SK-N-MC (cell line): Measurements from ENCODE around the gene MAN1C1.

ENCODE experiments used
- DNase-seq: peaks from one replicate; pipeline ENCODE4 v3.0.0-alpha.2; 2011; ENCODE audit warnings: low read depth, low spot score
- H3K27ac ChIP-seq: fragments of 200-600 bp; sonication (generic); 2 replicates; pipeline ENCODE4 v1.5.1; 2016; ENCODE audit warnings: mixed run types
- H3K36me3 ChIP-seq: fragments of 200-600 bp; sonication (generic); 2 replicates; pipeline ENCODE4 v1.6.1; 2017; ENCODE audit warnings: antibody characterized with exemption, low read length, mixed read lengths; ENCODE audit not compliant: insufficient read depth
- H3K4me3 ChIP-seq: fragments of 200-600 bp; sonication (generic); 2 replicates; pipeline ENCODE4 v1.5.1; 2016
- H3K9ac ChIP-seq: fragments of 200-600 bp; sonication (generic); 2 replicates; pipeline ENCODE4 v1.8.0; 2017; ENCODE audit warnings: mixed run types, mixed read lengths; ENCODE audit not compliant: insufficient read length
- H3K9me3 ChIP-seq: fragments of 200-600 bp; sonication (generic); 2 replicates; pipeline ENCODE4 v1.6.1; 2017; ENCODE audit warnings: low read depth, mild to moderate bottlenecking, antibody characterized with exemption, low read length, moderate library complexity, mixed read lengths
- EZH2 ChIP-seq: fragments of 200-600 bp; sonication (generic); IDR thresholded peaks from one replicate; pipeline ENCODE4 v1.6.1; 2017; ENCODE audit warnings: antibody characterized with exemption
- FOXP2 ChIP-seq: optimal IDR thresholded peaks from 2 replicates; pipeline ENCODE3; 2011; ENCODE audit warnings: mild to moderate bottlenecking, moderate library complexity; ENCODE audit not compliant: insufficient read depth; ENCODE audit errors: extremely low read length, control extremely low read depth
- POLR2AphosphoS5 ChIP-seq: IDR thresholded peaks from 2 replicates; pipeline ENCODE4 v1.6.1; 2012; ENCODE audit warnings: mild to moderate bottlenecking, low read depth, low read length, borderline replicate concordance

MAN1C1 gene

DNA sequence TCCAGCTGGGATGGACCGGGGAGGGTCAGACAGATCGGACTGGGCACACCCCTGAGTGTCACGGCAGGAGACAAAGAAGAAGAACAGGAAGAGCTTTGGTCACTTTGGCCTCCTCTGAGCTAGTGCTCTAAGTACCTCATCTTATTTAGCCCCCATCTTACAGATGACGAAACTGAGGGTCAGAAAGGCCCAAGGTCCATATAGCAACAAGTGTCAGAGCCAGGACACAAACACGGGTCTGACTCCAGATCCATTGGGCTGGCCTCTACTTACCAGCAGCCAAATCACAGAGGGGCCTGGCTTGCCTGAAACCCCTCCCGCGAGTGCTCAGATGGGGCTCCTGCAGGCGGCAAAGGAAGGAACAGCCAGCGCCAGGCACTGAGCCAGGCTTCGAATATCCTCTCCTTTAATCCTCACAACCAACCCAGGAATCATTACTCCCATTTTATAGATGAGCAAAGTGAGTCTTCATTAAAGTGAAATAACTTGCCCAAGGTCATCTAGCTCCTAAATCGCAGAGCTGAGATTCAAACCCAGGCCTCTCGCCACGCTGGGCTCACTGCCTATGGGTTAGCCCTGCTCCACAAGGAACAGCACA lies 157.7 kb downstream of the MAN1C1 start:
- no peak overlapping the region for H3K9ac ChIP-seq
- H3K4me3 ChIP-seq = no peak overlapping the region
- no peak overlapping the region for H3K27ac ChIP-seq
- H3K36me3 ChIP-seq = no peaks in the 10 kb centered on the region
- DNase-seq = no peak
- TF ChIP-seq EZH2 (no peak), POLR2AphosphoS5 (no peak), FOXP2 (no peak)
- H3K9me3 ChIP-seq = no peaks in the 10 kb centered on the region

DNA sequence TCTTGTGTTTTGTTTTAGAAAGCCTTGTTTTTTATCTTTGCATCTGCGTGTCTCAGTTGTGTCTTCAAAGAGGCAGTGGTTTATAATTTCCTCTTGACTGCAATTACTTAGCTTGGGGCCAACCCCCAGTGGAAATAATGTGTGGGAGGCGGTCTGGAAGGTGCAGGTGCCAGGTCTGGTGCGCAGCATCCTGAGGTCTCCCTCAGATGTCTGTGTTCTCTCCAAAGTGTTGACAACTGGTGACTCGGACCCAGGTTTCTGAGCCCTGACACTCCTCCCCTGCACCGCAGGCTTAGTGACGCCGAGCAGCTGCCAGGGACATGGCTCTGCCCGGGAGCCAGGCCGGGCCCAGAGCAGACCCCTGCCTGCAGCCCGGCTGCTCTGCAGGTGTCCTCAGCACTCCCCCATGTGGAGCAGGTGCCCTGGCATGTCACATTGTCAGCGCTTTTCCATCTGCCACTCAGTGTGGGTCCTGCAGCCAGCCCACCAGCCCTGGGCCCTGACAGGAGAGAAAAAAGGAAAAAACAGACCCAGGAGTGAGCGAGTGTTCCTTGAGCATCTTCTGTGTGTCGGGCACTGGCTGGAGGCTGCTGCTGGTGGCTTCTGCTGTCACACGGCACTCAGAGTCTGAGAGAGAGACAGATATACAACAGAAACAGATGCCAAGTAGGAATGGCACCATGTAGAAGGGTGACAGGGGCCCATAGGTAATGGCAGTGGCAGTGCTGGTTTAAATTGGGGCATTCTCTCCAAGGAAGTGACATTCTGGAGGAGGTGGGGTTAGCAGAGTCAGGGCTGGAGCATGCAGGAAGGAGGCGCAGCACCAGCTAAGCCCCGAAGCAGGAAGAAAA lies 158.6 kb downstream of the MAN1C1 start:
- TF ChIP-seq FOXP2 = no peak
- no peak for TF ChIP-seq EZH2
- no peak for TF ChIP-seq POLR2AphosphoS5
- H3K9me3 ChIP-seq = no peaks in the 10 kb centered on the region
- DNase-seq = no peak
- no peaks in the 10 kb centered on the region for H3K36me3 ChIP-seq
- no peak overlapping the region for H3K27ac ChIP-seq
- H3K4me3 ChIP-seq = no peak overlapping the region
- no peak overlapping the region for H3K9ac ChIP-seq

DNA sequence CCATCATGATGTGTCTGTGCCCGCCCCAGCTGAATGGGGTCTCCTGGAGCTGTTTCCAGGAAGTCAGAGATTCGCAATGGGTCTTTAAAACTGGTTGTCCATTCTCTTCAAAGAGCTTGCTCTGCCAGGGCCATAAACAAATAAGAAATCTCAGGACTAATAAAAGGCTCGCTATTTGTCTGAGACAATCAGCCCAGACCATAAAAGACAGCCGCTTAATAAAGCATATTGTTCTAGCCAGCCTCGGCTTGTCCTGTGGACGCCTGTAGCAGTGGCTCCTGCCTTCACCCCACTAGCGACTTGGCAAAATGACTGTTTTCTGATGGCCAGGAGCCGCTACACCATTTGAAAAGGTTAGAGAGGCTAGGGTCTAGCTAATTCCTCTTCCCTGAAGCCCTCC lies 162.8 kb downstream of the MAN1C1 start:
- TF ChIP-seq POLR2AphosphoS5 (no peak), EZH2 (no peak), FOXP2 (no peak)
- Histone ChIP-seq H3K27ac (no peak overlapping the region), H3K36me3 (no peaks in the 10 kb centered on the region), H3K4me3 (no peak overlapping the region), H3K9ac (no peak overlapping the region), H3K9me3 (no peaks in the 10 kb centered on the region)
- DNase-seq = no peak

DNA sequence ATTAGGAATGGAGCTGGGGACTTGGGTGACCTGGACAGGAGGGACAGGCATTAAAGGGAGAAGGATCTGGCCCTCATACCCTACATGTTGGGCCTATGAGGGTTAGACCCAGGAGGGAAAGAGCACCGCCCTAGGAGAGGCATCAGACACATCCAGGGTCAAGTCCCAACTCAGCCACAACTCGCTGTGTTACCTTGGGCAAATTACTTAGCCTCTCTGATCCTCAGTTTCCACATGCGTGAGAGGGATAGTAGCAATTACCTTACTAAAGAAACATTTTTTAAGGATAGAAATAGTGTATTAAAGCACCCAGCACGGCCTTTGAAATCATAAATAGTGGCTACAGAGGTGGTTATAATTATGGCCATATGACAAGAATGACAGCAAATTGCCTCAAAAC lies 163.3 kb downstream of the MAN1C1 start:
- H3K4me3 ChIP-seq = no peak overlapping the region
- no peak for DNase-seq
- TF ChIP-seq EZH2 (no peak), POLR2AphosphoS5 (no peak), FOXP2 (no peak)
- H3K9ac ChIP-seq = no peak overlapping the region
- H3K9me3 ChIP-seq = no peaks in the 10 kb centered on the region
- H3K36me3 ChIP-seq = no peaks in the 10 kb centered on the region
- no peak overlapping the region for H3K27ac ChIP-seq

DNA sequence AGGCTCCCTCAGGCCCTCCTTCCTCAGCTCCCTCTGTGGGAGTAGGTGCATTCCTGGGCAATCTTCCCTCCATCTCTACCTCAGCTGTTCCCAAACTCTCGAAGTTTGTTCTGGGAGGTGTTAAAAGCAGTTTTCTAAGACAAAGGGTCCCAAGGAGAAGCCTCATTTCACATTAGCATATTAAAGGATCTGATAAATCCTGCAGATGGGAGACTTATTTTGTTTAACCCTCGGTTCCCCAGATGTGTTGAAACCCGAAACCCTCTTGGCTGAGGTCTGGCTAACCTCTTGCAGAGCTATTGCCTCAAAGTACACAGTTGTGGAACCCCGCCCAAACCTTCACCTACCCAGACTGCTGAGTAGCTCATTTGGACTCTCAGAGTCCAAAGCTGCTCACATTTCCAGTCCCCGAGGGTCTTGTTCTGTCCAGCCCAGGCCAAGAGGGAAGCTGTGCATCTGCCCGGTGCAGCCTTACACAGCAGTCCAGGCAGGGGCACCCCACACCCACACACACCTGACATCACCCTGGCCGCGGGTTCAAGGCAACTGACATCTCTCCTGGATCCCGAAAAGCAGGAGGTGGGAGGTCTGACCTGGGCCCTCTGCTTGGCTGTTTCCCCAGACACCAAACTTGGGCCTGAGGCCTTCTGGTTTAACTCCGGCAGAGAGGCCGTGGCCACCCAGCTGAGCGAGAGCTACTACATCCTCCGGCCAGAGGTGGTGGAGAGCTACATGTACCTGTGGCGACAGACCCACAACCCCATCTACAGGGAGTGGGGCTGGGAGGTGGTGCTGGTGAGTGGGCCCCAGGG lies 163.9 kb downstream of the MAN1C1 start:
- no peak for DNase-seq
- no peak overlapping the region for H3K9ac ChIP-seq

GRCh38 chr1:25781130-25781433 lies 164.5 kb downstream of the MAN1C1 start:
- H3K9me3 ChIP-seq = no peaks in the 10 kb centered on the region
- TF ChIP-seq FOXP2 = no peak
- TF ChIP-seq EZH2 = no peak
- TF ChIP-seq POLR2AphosphoS5 = no peak
- no peak overlapping the region for H3K9ac ChIP-seq
- no peak for DNase-seq
- no peak overlapping the region for H3K4me3 ChIP-seq
- H3K27ac ChIP-seq = no peak overlapping the region
- H3K36me3 ChIP-seq = no peaks in the 10 kb centered on the region

More for the DNA sequence above, 163.9 kb downstream of the MAN1C1 start:
- H3K4me3 ChIP-seq = no peak overlapping the region
- no peaks in the 10 kb centered on the region for H3K9me3 ChIP-seq
- TF ChIP-seq FOXP2 = no peak
- TF ChIP-seq EZH2 = no peak
- TF ChIP-seq POLR2AphosphoS5 = no peak
- no peak overlapping the region for H3K27ac ChIP-seq
- H3K36me3 ChIP-seq = no peaks in the 10 kb centered on the region

DNA sequence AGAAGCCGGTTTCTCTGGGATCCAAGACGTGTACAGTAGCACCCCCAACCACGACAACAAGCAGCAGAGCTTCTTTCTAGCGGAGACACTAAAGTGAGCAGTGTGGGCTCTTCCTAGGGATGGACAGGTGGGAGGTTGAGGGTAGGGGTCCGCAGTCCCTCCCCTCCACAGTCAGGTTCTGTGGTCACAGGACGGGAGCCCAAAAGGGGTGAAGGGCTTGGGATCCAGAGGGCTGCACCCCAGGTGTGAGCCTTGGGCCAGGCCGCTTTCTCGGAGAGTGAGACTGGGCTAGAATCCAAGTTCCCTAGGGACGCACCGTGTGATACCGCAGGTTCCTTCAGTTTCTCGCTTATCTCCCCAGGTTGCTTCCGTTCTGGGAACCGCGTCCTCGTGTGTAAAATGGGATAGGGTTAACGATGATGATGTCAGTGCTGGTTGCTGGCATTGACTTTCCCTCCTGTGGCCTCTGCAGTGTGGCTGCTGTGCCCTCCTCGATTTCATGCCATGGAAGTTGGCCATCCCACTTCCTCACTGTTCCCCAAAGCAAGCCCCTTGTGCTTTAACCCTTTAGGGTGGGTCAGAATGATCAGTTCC lies 166.1 kb downstream of the MAN1C1 start:
- Histone ChIP-seq H3K9me3 (no peaks in the 10 kb centered on the region), H3K27ac (no peak overlapping the region), H3K9ac (no peak overlapping the region), H3K4me3 (no peak overlapping the region), H3K36me3 (no peaks in the 10 kb centered on the region)
- TF ChIP-seq POLR2AphosphoS5 = no peak
- DNase-seq = no peak

DNA sequence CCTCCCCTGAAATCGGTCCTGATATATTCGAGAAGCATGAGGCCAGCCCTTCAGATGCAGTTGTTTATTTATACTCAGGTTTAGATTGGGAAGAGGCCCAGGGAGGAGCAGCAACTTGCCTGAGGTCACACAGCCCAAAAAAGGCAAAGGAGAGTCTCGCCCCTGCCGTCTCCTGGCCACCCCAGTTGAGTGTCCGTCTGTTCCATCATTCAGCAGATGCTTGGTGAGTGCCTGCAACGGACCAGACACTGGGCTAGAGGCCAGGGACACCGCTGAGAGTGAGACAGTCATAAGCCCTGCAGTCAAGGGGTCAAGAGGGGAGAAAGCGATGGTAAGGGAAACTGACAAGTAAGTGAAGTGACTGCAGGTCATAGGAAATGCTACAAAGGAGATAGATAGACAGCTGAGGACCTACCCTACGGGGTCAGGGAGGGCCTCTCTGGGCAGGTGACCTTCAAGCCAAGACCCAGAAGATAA lies 168.0 kb downstream of the MAN1C1 start:
- Histone ChIP-seq H3K9me3 (no peaks in the 10 kb centered on the region), H3K9ac (no peak overlapping the region), H3K36me3 (no peaks in the 10 kb centered on the region), H3K27ac (no peak overlapping the region), H3K4me3 (no peak overlapping the region)
- TF ChIP-seq FOXP2 = no peak
- no peak for TF ChIP-seq POLR2AphosphoS5
- TF ChIP-seq EZH2 = no peak
- no peak for DNase-seq
